GM21423 (cell line): ENCODE measurements around the gene FGF14.
"Not testable (repeated sequence)": the region's sequence is repeated elsewhere in the genome, so short reads cannot be mapped to it uniquely, and the experiment has no call there.

Experiments used
- ATAC-seq: cut with Tn5 transposase; IDR thresholded peaks from one replicate; pipeline ENCODE4 v1.9.1; 2021; ENCODE audit warnings: mild to moderate bottlenecking, moderate library complexity; ENCODE audit not compliant: unreplicated experiment

Gene FGF14

DNA sequence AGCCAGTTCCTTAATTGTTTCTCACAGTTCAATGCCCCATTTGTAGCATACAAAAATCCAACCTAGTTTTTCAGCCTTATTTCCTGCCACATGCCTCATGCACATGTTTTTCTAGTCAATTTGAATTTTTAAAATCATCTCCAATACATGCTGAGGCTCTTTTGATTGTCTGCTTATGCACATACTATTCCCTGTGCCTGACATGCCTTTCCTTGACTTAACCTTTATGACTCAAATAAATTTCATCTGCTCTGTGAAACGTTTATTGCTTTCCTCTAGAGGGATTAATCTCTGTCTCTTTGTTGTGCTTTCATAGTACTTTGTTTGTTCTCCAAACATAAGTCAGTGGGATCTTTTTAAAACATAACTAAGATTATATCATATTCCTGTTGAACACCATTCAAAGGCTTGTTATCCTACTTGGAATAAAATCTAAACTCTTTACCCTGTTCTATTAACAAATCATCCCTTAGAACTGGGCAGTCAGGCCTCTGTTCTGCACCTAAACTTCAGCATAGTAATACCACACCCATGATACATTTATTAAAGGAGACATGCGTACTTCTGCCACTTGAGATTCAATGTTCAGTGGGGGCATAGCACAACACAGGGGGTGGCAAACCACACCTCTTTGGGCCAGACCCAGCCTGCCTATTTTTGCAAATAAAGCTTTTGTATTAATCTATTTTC is 346.6 kb downstream of the FGF14 start:
- no peak for ATAC-seq

DNA sequence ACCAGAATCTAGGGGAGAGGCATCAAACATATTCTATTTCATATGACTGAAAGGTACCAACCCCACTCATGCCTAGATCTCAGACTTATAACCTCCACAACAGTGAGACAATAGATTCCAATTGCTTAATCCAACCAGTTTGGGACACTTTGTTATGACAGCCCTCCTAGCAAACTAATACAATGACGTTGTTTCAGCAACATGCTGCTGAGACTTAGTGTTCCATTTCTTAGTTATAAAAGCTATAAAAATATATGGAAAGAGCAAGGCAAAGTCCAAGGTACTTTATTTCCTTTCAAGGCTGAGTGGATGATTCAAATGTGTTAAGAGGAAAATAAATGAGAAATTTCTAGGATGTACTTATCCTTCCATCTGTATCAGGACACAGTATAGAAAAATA is 352.0 kb downstream of the FGF14 start:
- no peak for ATAC-seq

DNA sequence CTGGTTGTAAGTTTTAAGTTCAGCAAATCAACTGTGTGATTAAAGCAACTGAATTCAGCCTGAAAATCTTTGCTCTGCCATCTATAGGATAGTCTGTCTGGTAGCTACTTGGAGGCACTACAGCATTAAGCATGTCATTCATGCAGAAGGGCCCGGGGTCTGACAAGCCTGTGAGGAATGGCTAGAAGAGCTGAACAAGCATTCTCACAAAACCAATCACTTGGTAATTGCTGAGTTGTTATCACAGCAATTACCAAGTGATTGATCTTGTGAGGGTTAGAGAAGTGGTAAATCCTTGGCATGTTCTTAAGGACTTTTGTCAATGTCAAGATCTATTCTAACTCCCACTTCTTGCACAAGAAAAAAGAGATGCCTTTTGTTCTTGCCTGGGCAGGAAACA is 356.1 kb downstream of the FGF14 start:
- ATAC-seq: no peak

DNA sequence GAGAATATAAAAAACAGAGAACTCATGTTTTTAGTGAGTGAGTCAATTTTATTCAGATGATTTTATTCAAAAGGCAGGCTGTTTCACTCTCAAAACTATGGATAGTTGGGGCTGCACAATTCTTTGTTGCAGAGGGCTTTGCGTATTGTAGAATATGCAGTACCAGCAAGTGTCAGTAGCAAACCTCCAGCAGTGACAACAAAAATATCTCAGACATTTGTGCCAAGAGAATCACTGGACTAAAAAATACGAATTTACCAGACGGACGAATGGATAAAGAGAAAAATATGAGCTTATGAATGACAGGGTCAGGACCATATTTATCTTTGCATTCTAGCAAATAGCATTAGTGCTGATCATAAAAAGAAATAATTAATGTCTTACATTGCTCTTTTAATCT is 359.1 kb downstream of the FGF14 start:
- ATAC-seq: no peak

DNA sequence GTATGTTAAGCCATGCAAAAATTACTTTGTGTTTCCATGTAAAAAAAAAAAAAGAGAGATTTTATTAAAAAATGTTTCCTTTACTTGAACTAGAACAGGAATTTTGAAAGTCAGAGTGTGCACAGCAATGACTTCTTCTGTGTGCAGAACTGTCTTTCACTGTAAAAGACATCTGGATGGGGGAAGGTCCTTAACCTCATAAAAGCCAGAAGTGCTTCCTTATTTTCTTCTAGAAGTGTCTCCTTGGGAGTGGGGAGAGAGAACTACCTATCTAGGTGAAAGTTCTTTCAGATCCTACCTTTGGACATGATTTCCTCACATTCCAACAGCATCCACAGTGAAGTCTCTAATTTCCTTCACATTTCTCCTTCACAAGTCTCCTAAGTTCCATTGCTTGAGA is 360.3 kb downstream of the FGF14 start:
- ATAC-seq: no peak

DNA sequence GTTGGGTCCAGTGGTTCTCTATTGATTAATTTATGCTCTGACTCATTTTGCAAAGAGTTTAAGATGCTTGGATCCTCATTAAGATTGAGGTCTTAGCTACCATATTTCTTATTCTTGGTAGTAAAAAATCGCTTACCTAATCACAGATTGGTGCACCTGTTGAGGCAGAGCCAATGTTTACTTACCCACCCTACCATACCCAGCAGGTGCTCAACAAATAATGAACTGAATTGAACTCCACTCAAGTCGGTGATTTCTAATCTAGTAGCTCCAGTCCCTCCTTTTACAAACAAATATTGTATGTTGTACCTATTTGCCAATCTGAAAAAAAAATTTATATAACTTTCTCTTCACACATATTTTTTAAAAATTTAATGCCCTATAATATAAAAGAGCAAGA is 361.0 kb downstream of the FGF14 start:
- ATAC-seq: no peak

DNA sequence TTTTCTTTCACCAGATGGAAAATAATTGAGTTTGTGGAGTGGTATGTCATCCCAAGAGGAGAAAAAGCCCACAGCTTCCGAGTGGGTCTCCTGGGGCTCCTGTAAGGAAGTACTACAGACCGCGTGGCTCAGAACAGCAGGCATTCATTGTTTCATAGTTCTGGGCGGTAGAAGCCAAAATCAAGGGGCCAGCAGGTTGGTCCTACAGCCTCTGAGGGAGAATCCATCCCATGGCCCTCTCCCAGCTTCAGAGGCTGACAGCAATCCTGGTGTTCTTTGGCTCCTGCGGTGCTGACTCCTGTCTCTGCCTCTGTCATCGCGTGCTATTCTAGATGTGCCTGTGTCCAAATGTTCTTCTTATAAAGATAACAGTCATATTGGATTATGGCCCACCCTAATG is 362.6 kb downstream of the FGF14 start:
- ATAC-seq: no peak

DNA sequence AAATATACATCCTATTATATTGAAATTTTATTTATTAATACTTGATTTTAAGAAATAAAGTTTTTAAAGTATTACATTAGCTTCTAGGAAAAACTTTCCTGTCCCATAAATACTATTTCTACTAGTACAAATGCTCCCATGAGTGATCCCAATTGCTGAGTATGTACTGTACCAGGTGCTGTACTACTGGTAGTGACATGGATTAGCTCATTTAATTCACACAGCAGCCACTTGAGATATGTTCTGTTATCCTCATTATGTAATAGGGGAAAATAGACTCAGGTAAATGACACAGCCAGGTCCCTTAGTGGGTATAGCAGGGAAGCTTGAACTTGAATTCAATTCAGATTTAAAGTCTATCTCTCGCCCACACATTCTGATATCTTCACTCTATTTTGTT is 363.1 kb downstream of the FGF14 start:
- no peak for ATAC-seq

DNA sequence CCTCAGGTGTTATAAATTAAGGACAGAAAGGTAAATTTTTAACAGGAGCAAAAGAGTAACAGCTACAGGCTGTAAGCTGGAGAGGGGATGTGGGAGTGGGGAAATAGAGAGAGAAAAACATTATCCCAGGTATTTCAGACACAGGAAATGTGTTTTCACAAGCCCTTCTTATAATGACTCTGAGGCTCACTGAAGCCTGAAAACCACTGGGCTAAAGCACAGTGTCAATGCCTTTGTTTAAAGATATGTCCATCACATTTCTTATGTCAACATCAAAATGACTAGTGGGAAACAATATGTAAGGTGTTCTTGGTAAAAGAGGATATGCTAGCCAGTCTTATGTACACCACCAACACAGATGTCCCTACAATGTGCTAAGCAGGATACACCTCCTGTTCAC is 365.9 kb downstream of the FGF14 start:
- no peak for ATAC-seq

DNA sequence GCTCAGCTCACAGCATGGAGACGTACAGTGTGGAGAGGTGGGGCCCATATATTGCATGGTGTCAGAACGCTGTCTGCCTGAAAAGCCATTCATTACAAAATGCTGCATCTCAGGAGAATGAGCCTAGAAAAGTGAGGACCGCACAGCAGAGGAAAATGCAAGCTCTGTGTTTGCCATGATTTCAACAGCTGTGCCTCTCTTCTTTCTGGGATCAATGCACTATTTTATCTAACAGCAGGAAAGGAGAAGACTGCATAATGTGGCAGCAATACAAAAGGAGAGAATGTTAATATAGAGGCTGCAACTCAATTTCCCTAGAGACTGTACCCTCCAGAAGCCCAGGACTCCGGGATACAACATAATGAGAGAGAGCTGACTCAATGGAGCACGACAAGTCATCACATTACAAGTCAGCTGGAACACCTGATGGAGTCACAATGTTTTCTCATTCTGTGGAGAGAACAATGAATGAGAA is 368.0 kb downstream of the FGF14 start:
- no peak for ATAC-seq

DNA sequence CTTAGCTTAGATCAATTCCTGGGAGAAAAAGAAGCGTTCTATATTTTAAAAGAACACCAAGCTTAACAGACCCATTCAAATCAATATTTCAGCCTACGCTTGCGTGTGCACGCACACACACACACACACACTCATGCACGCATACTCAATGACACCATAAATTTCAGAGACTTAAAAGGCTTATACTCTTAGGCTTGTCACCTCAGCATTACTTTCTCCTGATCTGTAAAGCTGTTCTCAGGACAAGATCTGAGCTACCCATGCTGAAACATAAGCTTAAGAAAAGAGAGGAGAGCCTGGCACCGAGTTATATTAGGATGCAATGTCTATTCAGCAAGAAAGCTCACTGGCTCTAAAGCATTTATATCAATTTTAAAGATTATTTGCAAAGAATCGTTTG is 368.5 kb downstream of the FGF14 start:
- ATAC-seq: no peak

DNA sequence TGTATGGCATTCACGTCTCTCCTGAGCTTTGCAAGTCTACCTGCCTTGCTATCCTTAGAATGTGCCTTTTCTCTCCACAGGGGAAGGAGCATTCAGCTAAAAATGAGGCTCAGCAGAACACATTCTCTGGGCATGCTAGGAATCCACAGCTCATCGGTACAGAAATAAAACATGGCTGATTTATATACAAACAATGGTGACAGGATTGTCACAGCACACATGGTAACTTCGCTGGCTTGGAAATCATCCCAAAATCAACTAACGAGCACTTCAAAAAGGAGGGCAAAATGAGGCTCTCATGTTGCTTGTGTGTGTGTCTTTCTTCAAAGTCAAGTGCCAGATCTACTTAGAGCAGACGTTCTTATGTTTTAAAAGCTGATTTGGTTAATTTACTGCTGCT is 373.0 kb downstream of the FGF14 start:
- ATAC-seq: no peak

DNA sequence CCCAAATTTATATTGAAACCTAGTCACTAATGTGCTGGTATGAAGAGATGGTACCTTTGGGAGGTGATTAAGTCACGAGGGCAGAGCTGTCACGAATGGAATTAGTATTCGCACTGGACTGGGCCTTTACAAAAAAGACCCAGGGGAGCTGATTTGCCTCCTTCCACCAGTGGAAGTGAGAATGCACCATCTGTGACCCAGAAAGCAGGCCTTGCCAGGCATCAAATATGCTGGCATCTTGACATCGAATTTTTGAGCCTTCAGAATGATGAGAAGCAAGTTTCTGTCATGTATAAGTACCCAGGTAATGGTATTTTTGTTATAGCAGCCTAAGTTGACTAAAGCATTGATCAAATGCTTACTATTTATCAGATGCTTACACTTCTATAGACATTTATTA is 373.6 kb downstream of the FGF14 start:
- ATAC-seq: no peak

DNA sequence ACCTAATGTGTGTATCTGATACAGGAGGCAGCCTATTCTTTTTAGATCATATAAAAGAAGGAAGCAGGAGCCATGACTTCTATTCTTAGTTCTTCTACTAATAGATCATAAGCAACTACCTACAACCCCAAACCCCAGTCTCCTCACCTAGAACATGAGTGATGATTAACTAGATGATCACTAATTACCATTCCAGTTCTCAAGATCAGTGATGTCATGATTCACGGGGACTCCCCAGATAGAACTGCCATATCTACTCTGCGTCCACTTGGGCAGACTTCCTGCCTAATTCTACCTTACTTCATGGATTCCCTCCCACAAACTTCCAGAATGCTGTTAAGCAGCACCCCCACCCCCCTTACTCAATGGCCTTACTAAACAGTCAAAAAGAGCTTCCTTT is 380.1 kb downstream of the FGF14 start:
- ATAC-seq: no peak

DNA sequence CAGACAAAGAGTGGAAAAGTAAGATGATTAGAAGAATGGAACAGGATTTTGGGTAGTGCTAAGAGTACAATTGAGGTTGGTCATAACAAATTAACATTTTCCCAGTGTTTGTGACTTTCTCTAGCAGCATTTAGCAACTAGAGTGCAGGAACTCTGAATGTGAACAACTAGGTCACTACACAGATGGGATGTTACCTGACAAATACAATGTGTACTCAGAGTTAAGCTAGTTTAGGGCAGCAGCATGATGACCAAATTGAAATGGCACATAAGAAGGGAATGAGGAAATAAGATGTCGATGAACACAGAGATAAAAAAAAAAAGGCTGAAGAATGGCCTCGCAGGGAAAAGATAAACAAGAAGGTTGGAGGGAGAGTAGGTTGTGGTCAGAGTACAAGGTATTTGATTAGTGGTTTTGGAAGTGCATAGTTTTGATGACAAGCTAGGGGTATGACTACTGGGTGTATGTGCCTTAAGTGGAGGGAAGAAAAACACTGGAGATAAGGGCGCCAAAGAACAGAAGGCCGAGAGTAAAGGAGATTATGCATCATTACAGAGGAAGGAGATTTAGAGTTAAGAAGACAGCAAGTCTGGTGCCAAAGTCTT is 381.1 kb downstream of the FGF14 start:
- ATAC-seq: no peak

DNA sequence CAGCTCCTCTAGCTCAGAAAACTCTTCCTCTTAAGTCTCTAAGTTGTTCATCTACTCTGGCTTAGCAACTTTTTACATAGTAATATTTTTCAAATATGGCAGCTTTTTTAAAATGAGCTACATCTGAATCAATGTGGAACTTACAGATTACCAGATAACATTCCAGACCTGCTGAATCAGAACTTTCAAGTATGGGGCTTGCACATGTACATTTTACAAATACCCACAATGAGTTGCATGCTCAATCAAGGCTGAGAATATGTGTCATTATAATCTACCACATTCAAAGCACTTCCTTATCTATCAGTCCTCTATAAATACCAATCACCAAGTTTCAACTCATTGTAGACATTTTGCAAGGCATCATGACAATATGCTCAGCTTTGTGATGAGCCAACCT is 383.1 kb downstream of the FGF14 start:
- ATAC-seq: no peak

DNA sequence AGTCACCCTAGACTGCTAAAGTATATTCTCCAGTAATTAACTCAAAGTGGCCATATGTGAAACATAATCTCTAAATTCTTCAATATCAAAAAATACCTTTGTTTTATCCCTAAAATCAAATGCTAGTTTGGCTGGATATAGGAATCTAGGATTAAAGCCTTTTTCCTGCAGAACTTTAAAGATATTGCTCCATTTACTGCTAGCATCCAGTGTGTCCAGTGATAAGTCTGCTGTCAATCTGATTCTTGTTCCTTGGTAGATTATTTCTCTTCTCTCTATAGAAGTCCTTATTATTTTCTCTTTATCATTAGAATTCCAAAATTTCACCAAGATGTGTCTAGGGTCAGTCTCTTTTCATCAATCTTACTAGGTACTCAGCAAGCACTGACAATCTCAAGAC is 384.6 kb downstream of the FGF14 start:
- no peak for ATAC-seq

DNA sequence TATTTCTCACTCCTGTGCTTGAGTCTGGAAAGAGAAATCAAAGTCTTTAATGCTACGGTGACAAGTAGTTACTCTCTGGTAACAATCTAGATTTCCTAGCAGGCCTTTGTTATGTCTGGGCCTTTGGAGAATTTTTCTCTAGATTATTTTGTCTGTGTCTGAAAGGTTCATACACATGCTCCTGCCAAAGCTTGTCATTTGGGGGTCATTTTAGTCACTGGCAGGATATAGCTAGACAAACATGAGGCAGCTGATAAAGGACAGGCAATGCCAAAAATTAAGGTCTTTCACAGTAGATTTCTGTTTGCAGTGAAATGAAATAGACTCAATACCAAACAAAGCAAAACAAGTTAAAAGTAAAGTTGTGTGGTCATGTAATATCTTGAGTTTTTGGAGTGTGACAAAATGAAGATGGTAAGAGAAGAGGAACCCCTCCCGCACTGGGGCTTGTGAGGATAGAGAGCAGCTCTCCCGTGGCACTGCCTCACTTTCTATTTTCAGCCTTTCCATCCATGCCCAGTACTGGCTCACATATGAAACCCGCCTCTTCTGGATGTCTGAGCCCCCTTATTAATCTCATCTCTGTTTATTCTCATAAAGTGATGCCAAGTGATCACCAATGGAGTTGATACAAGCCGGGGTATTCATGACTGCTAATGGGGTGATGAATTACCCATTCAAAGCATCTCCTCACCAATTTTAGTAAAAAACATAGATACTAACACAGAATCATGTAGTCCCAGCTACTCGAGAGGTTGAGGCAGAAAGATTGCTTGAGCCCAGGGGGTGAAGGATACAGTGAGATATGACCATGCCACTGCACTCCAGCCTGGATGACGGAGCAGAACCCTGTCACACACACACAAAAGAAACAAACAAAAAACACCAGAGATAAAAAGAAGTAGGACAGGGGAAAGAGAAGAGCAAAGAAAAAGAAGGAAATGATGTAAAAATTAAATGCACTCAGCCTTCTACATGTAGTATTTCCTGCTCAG is 389.3 kb downstream of the FGF14 start:
- no peak for ATAC-seq

DNA sequence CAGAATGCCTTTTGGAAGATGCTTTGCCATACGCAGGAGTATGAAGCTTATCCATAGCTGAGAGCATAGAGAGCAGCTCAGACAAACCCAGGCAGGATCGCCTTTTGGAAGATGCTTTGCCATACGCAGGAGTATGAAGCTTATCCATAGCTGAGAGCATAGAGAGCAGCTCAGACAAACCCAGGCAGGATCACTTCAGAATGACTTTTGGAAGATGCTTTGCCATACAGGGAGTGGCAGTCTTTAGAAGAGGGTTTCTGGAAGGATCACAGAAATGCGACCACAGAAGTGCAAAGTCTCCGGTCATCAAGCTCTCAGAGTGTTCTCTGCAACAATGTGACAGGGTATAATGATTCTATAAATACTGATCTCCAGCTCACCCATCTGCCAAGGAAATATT is 390.4 kb downstream of the FGF14 start:
- not testable (repeated sequence) for ATAC-seq

DNA sequence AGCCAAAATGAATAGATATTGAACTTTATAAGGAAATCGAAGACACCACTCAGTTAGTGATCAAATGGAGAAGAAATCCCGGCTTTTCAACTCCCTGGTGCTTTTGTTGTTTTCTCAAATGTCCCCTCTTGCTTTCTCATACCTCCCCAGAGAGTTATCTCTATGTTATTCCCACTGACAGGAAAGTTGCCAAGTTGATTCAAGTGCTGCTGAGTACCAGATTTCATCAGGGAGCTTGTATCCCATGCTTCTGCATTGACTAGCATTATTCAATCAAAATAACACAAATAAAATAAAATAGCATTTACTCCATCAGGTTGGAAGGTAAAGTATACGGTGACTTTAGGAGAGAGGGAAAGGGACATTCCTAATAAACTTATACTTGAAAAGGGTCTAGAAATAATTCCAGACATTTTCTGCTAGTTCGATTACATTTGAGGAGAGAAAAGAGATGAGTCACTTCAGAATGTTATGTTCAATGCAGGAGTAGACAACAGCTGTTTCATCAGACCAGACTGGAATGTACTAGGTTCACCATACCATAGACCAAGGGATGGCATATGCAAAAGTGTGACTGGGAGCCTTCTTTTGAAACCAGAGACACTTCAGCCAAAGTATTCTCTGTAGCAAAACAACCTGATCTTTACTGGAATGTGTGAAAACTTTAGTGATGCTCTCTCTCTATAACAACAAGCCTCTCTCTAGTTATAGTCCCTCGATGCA is 397.8 kb downstream of the FGF14 start:
- ATAC-seq: no peak

DNA sequence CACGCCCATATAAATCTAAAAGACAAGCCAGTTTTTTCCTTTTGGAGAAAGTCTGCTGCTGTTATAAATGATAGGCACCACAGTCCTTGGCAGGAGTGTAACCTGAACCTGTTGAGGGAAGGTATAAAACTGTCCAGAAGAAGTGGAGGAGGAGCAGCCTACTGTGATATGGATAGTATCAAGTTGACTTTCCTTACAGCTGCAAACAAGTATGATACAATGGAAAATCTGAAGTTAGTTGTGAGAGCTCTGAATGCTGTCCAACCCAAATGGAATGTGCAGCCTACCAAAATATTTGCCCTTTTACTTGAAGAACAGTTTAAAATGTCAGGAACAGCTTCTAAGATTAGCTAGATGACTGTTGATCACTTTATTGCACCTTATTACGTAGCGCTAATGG is 399.6 kb downstream of the FGF14 start:
- ATAC-seq: no peak
